ENCODE results near the gene FBXO17. TPM values are rescaled to one million over a fixed set of nuclear protein-coding genes. Genes with fewer than 3 reads are reported as not detected.

Gene FBXO17
- total and polyA plus RNA-seq, 2 donors (not counting 3 experiments of a cell fraction or from before 2014, with no cell fraction given), result 21.8 to 23.8 TPM

DNA sequence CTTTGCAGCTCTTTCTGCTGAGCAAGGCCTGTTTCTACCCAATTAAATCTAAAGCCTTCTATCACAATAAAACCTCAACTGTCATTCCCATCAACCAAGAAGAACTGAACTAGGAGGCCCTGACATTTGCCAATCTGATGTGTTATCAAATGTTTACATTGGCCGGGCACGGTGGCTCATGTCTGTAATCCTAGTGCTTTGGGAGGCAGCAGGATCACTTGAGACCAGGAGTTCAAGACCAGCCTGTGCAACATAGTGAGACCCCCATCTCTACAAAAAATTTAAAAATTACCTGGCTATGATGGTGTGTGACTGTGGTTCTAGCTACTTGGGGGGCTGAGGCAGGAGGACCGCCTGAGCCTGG lies 2.8 kb upstream of the FBXO17 start:
- BruUV-seq (replicated peaks), result no TSS peak
- no peaks in the 10 kb centered on the region for H4K20me1 ChIP-seq (replicated peaks; ENCODE audit: control insufficient read depth, extremely low read depth, insufficient read depth, low read length)
- CTCF ChIA-PET, result interaction anchor here (1.0 to 4.5 kb wide), 4 partner anchors 11 to 16 kb away, joined by 3 to 39 read pairs (median 6); no protein-coding TSS in a partner anchor
- POLR2A ChIA-PET, result no interaction called here
- DNase-seq (ENCODE audit: low read depth, low spot score), result no peak
- H3K9me3 ChIP-seq (replicated peaks; ENCODE audit: control insufficient read depth, insufficient read depth, low read length), result no peaks in the 10 kb centered on the region
- no peak for FAIRE-seq
- intact Hi-C loops (cut with micrococcal nuclease), result no loop called here
- H2AFZ ChIP-seq (ENCODE audit: low read depth, low read length), result peak overlapping the region; percentile 34
- no peaks in the 10 kb centered on the region for H3K36me3 ChIP-seq (ENCODE audit: control insufficient read depth in 2 of 2, extremely low read depth in 1 of 2, insufficient read depth in 2 of 2, low read length in 2 of 2)
- no peak overlapping the region for H3K27ac ChIP-seq (ENCODE audit: insufficient read depth, low read depth, low read length)
- H3K4me1 ChIP-seq (ENCODE audit: control insufficient read depth, extremely low read depth, insufficient read depth, low read length), result peaks cover 14% of the 10 kb centered on the region
- dilution Hi-C loops (cut with MboI; ENCODE audit: extremely low pct_ligation_motif_present, low sequenced_read_pairs), result no loop called here
- H3K9ac ChIP-seq (replicated peaks; ENCODE audit: extremely low read depth, insufficient read depth, low read length), result no peak overlapping the region
- H3K79me2 ChIP-seq (ENCODE audit: control insufficient read depth, insufficient read depth, low read length), result peaks cover 5% of the 10 kb centered on the region
- TF ChIP-seq, protein P1, sequence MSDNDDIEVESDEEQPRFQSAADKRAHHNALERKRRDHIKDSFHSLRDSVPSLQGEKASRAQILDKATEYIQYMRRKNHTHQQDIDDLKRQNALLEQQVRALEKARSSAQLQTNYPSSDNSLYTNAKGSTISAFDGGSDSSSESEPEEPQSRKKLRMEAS (IDR thresholded peaks at IDR 0.05; ENCODE audit: insufficient read depth, insufficient read length), result no peak
- TF ChIP-seq EZH2 (IDR thresholded peaks at IDR 0.05; ENCODE audit: borderline replicate concordance, low read depth, low read length, severe bottlenecking) (no peak), MYC (IDR thresholded peaks at IDR 0.05; ENCODE audit: low read depth, low read length) (no peak), POLR2AphosphoS5 (IDR thresholded peaks at IDR 0.05; ENCODE audit: insufficient read depth, low read depth, low read length) (no peak), GATA2 (IDR thresholded peaks at IDR 0.05; ENCODE audit: insufficient read depth, insufficient read length, low read depth, low read length) (no peak), FOS (IDR thresholded peaks at IDR 0.05; ENCODE audit: borderline replicate concordance, insufficient read depth, low read length) (no peak), JUN (IDR thresholded peaks at IDR 0.05; ENCODE audit: borderline replicate concordance, insufficient read depth, insufficient read length, low read depth) (no peak), POLR2A (IDR thresholded peaks at IDR 0.05; ENCODE audit: low read depth, low read length) (no peak)
- TF ChIP-seq, protein P2, sequence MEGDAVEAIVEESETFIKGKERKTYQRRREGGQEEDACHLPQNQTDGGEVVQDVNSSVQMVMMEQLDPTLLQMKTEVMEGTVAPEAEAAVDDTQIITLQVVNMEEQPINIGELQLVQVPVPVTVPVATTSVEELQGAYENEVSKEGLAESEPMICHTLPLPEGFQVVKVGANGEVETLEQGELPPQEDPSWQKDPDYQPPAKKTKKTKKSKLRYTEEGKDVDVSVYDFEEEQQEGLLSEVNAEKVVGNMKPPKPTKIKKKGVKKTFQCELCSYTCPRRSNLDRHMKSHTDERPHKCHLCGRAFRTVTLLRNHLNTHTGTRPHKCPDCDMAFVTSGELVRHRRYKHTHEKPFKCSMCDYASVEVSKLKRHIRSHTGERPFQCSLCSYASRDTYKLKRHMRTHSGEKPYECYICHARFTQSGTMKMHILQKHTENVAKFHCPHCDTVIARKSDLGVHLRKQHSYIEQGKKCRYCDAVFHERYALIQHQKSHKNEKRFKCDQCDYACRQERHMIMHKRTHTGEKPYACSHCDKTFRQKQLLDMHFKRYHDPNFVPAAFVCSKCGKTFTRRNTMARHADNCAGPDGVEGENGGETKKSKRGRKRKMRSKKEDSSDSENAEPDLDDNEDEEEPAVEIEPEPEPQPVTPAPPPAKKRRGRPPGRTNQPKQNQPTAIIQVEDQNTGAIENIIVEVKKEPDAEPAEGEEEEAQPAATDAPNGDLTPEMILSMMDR (IDR thresholded peaks at IDR 0.05; ENCODE audit: extremely low read depth in 1 of 2, insufficient read depth in 1 of 2, low read depth in 1 of 2, low read length in 2 of 2), result no peak
- no peaks in the 10 kb centered on the region for H3K27me3 ChIP-seq (ENCODE audit: control insufficient read depth in 2 of 2, insufficient read depth in 2 of 2, low read length in 2 of 2)
- no peak overlapping the region for H3K4me2 ChIP-seq (ENCODE audit: insufficient read depth, low read length)
- no peaks in the 10 kb centered on the region for H3K9me1 ChIP-seq (replicated peaks; ENCODE audit: control insufficient read depth, extremely low read depth, insufficient read depth, low read length)
- no peak overlapping the region for H3K4me3 ChIP-seq (replicated peaks in 1 of 3; ENCODE audit: insufficient read depth in 1 of 3, low read depth in 1 of 3, low read length in 3 of 3)

Measured in endothelial cell of umbilical vein (primary cell).